IPS-11a (cell line): ENCODE measurements around the gene MAPT.
"Not testable (repeated sequence)": the region's sequence is repeated elsewhere in the genome, so short reads cannot be mapped to it uniquely, and the experiment has no call there.

ENCODE experiments used
- H3K4me3 ChIP-seq: one replicate; pipeline ENCODE4 v1.5.1; 2013; ENCODE audit warnings: low read depth, low read length, control low read depth

The MAPT gene

DNA sequence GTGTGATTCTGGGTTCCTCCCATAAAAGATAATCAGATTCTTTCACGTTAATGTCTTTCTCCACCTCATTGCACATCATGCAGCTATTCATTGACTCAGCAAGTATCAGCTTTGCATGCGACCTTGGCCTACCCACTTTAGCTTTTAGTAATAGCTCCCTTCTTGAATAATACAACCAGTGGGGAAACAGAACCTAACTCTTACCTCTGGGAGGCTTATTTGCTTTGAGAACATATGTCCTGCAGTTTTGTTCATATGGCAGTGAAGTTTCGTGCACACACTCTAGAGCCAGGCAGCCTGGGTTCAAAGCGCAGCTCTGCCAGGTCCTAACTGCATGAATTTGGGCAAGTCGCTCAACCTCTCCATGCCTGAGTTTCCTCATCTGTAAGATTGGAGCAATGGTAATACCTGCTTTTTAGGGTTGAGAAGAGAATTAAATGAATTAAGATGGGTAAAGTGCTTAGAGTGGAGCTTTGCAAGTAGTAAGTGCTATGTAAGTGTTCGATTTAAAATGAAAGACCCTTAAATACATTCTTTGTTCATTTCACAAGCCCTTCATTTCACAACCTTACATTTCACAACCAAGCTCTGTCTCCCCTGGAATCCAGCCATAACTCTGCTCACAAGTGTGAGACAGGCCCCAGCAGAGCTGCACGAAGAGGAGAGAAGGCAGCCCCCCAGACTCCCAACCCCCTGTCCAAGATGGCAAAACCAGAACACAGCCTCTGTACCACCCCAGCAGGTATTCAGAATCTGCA, 29.3 kb downstream of the MAPT start:
- no peak overlapping the region for H3K4me3 ChIP-seq

DNA sequence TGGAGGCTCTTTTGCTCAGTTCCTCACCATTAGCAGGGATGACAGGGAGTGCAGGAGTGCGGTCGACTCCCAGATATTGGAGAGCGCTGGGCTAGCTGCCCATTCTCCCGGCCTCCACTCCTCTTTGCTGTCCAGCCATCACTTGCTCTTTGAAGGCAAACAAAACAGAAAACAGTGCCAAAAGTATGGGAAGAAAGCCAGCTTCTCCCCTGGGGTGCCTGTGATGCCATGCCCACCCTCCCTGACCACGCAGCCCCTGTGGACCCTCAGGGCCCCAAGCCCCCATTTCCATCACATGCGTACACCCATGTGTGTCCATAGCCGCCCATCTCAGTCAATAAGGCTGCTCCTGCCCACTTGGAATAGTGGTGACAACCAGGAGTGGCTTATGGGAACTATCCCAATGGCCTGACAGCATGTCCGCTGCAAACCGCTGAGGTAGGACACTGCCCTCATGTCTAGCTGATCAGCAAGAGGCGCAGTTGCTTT, 30.0 kb downstream of the MAPT start:
- no peak overlapping the region for H3K4me3 ChIP-seq

DNA sequence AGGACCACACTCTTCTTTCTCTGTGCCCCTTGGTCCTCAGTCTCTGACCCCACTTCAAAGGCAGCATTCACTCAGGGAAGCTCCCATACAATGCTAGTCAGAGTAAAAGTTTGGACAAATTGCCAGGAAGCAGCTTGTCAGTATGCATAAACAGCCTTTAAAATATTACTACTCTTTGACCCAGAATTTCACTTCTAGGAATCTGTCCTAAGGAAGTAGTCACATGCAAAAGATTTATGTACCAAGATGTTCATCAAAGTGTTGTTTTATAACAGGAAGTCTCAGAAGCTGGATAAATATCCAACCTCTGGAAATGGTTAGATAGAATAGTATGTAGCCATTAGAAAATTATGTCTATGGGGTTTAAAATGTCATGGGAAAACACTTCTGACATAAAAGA, 31.0 kb downstream of the MAPT start:
- no peak overlapping the region for H3K4me3 ChIP-seq

DNA sequence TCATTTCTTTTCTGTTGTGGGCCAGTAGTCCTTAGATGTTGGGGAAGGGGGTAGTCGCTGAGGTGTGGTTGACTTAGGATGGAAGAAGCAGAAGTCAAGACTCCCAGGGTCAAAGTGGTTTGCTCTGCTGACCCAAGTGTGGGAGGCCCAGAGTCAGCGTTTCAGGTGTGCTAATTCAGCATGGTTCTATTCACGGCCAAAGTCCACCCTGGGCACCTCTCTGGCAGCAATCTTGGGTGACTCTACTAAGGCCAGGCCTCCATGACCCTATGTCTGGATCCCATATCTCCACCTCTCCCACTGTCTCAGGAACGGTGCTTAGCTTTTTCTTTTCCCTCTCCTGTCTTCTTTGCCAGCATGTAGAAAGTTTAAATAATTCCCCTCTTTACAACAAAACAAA, 32.9 kb downstream of the MAPT start:
- H3K4me3 ChIP-seq: no peak overlapping the region

DNA sequence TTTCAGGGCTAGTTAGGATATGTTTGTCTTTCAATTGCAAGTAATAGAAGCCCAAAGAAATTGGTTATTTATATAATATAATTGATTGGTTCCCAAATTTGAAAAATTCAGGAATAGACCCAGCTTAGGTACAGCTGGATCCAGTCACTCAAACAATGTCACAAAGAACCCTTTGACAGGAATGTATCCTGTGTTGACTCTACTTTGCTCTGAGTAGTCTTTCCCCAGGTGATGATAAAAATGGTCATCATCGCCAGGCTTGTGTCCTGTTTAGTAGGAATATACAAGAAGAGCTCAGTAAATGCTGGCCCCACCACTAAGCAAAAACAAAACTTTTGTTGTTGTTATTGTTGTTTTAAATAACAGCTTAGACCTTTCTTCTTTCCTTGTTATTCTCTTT, 35.0 kb downstream of the MAPT start:
- H3K4me3 ChIP-seq: no peak overlapping the region

DNA sequence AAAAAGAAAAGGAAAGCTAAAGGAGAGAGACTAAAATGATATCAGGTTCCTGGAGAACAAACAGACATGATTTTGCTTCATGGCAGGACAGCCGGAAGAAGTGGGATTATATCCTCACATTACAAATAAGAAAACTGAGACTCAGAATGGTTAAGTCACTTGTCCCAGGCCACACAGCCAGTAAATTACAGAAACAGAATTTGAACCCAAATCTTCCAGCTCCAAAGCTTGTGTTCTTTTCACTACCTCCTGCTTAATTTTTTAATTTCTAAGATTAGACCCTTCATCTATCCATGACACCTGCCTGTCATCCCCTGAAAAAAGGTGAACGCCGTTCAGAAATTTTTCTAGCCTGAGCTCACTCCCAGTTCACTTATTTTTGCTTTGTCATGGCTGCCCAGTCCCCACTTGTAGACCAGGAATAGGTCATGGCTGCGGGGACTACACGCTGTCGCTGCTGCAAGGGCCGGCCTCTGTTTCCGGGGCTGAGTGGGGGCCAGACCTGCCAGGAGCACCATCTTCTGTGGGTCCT, 36.1 kb downstream of the MAPT start:
- no peak overlapping the region for H3K4me3 ChIP-seq

DNA sequence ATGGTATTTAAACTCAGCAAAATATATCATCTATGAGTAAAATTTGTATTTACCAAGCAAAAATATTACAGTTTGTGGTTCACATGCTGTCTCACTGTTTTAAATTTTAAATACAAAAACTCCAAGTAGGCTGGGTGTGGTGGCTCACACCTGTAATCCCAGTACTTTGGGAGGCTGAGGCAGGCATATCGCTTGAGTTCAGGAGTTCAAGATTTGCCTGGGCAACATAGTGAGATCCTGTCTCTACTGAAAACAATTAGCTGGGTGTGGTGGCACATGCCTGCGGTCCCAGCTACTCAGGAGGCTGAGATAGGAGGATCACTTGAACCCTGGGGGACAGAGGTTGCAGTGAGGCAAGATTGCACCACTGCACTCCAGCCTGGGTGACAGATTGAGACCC, 37.3 kb downstream of the MAPT start:
- H3K4me3 ChIP-seq: no peak overlapping the region

DNA sequence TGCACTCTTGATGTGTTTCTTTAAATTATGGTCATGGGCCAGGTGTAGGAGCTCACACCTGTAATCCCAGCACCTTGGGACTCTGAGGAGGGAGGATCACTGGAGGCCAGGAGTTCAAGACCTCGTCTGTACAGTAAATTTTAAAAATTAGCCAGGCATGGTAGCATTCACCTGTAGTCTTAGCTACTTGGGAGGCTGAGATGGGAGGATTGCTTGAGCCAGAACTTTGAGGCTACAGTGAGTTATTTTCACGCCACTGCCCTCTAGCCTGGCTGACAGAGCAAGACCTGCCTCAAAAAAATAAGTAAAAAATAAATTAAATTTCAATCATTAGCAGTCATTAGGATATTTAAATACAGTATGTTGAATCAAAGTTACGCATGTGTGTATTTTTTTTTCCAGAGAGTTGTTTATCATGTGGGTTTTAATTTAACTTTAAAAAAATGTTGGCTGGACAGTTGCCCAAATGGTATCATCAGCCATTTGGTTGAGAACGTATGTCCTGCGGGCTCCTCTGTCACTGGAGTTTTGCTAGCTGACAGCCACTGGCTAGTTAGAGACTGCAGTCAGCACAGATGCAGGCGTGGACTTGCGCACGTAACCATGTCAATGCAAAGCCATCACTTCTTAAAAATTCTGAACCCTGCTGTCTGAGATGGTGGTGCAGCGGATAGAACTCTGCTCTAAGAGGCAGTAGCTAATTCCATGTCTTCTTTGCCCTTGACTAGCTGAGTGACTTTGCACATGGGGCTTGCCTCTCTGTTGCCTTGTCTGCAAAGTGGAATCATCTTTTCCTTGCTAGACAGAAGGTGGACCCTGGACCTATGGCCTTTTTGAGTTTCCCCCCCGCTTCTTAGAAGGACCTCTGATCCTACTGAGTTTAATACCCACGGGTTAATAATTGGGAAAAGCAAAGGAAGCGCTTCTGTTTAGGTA, 40.0 kb downstream of the MAPT start:
- H3K4me3 ChIP-seq: no peak overlapping the region

DNA sequence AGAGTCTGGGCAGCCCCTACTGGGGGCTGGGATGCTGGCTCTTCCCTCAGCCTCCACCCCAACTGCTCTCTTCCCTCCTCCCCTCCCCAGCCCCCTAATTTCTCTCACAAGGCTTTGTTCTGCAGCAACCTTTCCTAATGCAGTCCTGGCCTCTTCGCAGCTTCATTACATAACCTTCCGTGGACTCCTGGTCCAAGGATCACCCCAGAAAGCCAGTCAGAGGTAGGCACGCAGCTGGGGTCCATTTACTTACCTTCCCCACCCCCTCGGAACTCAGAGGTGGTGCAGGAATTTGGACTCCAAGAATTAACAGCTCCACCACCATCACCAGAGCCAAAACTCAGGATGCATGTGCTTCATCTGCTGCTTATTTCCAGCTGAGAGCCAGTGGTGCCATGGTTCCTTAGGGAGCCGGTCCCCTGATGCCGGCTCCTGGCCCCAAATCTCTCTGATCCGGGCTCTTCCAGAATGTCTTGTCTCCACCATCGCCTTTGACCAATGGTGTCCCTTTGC, 40.9 kb downstream of the MAPT start:
- H3K4me3 ChIP-seq: no peak overlapping the region

DNA sequence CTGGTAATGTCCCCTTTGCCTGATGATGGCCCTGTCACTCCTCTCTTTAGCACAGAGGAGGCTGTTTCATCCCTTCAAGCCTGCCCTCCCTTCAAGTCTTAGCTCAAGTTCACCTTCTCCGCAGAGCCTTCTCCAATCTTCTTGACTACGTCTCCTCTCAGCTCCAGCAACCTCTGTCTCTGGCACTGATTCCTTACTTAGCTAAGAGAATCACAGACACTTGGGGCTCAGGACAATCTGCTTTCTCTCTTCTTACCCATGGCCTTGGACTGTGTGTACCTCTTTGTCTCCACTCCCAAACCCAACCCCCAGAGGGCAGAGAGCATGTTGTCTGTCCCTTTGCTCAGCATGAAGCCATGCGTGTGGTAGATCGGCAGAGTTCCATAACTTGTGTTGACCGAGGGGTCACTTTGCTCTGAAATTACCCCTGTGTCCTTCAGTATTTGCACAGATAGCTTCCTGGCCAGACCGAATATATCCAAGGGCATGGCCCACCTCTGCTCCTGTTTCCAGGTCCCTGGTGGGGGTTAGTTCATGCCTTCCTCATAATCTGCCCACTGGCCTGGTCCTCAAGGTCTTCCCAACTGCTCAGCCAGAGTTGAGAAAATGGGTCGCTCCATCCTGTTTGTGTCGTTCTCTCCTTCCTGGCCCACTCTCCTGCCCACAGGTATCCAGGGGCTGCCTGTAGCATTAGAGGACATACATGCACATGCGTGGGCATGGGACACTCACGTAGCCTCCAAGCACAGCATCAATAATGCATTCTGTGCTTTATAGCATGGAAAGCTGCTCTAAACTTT, 41.6 kb downstream of the MAPT start:
- no peak overlapping the region for H3K4me3 ChIP-seq

DNA sequence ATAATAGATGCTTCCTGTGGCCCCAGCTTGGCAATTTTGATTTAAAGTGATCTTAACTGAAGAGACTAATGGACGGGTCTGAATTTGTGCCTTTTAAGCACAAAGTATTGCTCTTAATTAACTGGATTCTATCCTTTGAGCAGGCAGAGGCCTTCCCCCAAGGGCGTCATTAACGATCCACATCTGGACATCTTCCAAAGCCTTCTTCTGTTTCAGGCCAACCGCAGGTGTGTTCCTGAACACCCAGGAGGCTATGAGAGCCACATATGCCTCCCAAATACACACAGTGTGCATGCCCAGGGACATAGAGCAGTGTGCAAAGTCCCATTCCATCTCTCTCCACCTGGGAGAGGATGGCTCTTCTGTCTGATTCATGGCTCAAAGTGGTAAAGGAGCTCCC, 42.3 kb downstream of the MAPT start:
- no peak overlapping the region for H3K4me3 ChIP-seq

DNA sequence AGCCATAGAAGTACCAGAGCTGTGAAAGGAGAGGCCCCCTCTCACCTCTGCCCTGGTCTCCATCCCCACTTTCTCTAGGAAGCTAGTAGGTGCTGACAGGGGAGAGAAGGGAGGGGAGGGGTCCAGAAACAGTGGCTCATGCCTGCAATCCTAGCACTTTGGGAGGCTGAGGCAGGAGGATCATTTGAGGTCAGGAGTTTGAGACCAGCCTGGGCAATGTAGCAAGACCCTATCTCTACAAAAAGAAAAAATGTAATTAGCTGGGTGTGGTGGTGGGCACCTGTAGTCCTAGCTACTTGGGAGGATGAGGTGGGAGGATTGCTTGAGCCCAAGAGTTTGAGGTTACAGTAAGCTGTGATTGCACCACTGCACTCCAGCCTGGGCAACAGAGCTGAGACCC, 42.8 kb downstream of the MAPT start:
- H3K4me3 ChIP-seq: not testable (repeated sequence)

DNA sequence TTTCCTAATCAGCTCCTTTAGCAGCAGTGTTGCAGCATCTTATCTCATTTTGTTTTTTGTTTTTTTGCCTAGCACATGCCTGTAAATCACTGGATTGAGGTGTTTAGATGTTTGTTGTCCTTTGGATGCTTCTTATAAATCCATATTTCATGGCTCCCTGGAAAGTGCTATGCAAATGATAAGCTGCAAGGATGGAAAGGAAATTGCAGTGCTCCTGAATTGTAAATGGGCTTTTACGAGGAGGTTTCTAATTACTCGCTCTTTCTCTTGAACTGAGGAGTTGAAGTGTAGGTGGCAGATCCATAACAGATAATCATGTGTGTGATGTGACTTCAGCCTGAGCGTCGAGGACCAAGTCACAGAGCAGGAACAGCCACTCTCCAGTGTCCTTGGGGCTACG, 45.0 kb downstream of the MAPT start:
- H3K4me3 ChIP-seq: no peak overlapping the region

DNA sequence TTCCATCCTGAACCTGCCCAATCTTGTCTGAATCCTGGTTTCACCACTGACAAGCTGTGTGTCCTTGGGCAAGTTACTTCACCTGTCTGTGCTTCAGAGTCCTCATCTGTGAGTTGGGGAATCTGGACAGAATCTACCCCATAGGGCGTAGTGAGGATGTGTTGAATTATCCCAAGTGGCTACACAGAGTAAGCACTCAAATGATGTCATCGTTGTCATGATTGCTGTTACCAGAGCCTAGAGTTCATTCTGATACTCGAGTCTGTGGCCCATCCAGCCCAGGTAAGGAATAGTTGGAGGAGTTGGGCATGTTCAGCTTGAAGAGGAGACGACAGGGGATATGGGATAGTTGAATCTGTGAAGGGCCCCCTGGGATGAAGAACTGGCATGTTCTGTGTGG, 45.9 kb downstream of the MAPT start:
- no peak overlapping the region for H3K4me3 ChIP-seq

DNA sequence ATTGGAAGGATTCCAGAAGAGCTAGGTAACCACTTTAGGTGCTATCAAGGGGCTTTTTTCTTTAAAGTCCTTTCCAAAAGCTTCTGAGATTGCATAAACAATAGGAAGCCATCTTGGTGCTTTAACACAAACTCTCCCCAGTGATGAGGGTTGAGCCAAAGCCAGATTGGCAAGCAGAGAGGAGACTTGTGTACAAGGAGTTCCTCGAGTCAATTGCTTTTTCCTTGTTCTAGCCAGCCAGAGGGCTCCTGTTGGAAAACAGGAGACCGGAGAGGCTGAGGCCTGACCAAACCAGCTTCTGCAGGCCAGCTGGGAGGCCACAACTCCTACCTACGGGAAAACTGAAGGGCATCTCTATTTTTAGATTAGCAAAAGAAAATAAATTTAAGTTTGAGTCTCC, 46.5 kb downstream of the MAPT start:
- no peak overlapping the region for H3K4me3 ChIP-seq

DNA sequence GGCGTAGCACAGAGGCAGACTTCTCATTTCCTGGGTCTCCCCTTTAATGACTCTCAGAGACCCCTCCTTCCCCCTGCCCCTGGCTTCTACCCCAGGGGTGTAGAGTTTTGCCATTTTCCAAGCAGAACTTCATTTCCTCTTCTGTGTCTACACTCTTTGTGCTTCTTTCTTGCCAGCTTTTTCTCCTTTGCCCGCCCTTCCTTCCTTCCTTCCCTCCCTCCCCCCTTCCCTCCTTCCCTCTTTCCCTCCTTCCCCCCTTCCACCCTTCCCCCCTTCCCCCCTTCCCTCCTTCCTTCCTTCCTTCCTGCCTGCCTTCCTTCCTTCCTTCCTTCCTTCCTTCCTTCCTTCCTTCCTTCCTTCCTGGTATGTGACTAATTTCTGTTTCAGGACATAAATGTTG, 47.0 kb downstream of the MAPT start:
- H3K4me3 ChIP-seq: no peak overlapping the region

DNA sequence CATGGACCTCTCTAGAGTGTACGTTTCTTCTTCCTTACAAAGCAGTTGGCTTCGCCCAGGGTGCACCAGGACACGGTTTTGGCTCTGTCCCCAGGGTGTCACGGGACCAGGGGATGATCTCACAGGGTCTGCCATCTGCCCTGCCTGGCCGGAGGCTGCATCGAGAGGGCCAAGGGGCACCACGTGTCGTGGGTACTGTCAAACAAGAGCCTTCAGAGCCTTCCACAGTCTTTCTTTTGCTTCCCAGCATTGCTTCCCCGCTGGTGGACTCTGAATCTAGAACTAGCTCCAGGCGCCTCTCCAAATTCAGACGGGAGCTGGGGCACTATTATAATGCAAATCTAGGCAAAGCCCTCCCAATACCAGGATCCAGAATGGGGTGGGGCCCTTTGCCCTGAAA, 47.9 kb downstream of the MAPT start:
- no peak overlapping the region for H3K4me3 ChIP-seq

DNA sequence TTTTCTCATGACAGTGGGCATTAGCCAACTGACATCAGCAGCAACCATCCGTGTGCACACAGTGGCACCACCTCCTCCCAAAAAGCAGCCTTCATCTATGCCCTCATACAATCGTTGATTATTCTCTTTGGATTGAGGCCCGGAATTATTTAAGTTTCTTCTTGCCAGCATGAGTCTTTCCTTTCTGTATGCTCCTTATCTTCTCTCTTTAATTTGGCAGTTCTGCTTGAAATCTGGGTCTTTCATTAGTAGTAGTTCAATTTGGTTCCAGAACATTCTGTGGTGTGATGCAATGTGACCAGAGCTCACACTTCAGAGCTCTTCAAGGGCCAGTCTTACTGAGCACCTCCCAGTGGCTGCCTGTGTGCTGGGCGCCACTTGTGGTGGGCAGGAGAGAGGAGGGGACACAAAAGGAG, 52.5 kb downstream of the MAPT start:
- H3K4me3 ChIP-seq: no peak overlapping the region

DNA sequence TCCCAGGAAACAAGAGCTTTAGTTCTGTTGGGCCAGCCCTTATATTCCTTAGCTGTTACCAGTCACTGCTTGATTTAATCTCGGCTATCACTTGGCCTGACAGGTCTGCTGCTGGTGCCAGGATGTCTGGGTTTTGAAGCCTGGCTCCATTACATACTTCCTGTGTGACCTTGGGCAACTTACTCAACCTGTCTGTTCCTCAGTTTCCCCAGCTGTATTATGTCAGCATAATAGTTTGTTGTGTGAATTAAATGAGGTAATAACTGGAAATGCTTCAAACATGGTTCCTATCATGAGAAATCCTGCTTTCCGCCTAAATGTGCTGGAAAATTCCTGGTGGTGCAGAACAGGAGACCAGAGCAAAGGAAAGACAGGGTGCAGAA, 54.1 kb downstream of the MAPT start:
- no peak overlapping the region for H3K4me3 ChIP-seq

DNA sequence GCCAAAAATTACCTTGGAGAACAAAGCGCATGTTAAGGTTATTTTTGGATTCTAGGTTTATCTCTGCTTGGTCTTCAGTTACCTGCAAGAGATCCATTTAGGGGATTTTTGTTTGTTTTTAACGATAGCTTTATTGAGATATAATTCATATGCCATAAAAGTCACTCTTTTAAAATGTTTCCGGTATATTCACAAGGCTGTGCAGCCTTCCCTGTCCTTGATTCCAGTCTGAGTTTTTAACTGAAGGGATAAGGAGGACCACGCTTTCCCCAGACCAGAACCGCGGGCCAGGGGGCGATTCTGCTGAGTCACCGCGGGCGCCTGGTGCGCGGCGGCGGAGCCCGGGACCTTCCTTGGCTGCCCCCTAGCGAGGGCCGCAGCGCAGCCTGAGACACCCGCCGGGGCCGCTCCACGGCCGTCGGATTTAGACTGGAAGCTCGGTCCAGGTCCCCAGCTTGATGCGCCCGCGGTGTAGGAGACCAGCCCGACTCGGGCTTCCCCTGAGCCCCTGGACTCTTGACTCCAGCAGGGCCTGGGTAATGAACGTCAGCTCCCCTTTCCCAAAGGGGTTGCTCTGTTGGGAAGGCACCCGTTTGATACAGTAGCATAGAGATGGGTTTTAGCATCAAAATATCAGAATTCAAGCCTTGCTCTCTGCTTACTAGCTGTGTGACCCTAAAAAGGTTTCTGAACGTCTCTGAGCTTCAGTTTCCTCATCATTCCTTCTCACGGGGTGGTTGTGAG, 54.7 kb downstream of the MAPT start:
- H3K4me3 ChIP-seq: no peak overlapping the region
